Lung (tissue), 12 donors: ENCODE results near the gene PDZRN4. TPM values are rescaled to one million over a fixed set of nuclear protein-coding genes. Genes with fewer than 3 reads are reported as not detected.

Source experiments
- ATAC-seq: fragments of 200-7000 bp; cut with Tn5 transposase; one replicate; pipeline ENCODE4 v1.9.1; 2020; ENCODE audit warnings: moderate number of reproducible peaks; ENCODE audit not compliant: insufficient read depth, low FRiP score
- DNase-seq, 3 donors: peaks; one replicate each; pipeline ENCODE4 v3.0.0-alpha.2; 2013 to 2017
- H3K27ac ChIP-seq, 2 donors: one replicate each; pipeline ENCODE4 v1.5.1; 2013; ENCODE audit warnings: mild to moderate bottlenecking in 2 of 2, moderate library complexity in 2 of 2, control low read depth in 1 of 2, inconsistent platforms in 1 of 2, low read depth in 1 of 2, low read length in 1 of 2
- H3K27me3 ChIP-seq, 3 donors: one replicate each; pipeline ENCODE4 v1.5.1; 2013; ENCODE audit warnings: low read length in 2 of 3; ENCODE audit not compliant: control insufficient read depth in 3 of 3, insufficient read depth in 3 of 3
- H3K36me3 ChIP-seq, 4 donors: one replicate each; pipeline ENCODE4 v1.5.1; 2013; ENCODE audit warnings: low read length in 4 of 4, mild to moderate bottlenecking in 1 of 4, moderate library complexity in 1 of 4; ENCODE audit not compliant: control insufficient read depth in 4 of 4, insufficient read depth in 4 of 4
- H3K4me1 ChIP-seq, 5 donors: one replicate each; pipeline ENCODE4 v1.5.1; 2013; ENCODE audit warnings: low read length in 5 of 5, mild to moderate bottlenecking in 2 of 5, moderate library complexity in 1 of 5; ENCODE audit not compliant: control insufficient read depth in 5 of 5, insufficient read depth in 5 of 5
- H3K4me3 ChIP-seq: one replicate; pipeline ENCODE4 v1.5.1; 2013; ENCODE audit warnings: mild to moderate bottlenecking, control low read depth, moderate library complexity
- H3K9ac ChIP-seq, 2 donors: one replicate each; pipeline ENCODE4 v1.5.1; 2013; ENCODE audit warnings: low read length in 2 of 2, control low read depth in 1 of 2; ENCODE audit not compliant: insufficient read depth in 1 of 2
- H3K9me3 ChIP-seq, 4 donors: one replicate each; pipeline ENCODE4 v1.5.1; 2013; ENCODE audit warnings: low read length in 3 of 4, mild to moderate bottlenecking in 1 of 4, moderate library complexity in 1 of 4; ENCODE audit not compliant: control insufficient read depth in 4 of 4, insufficient read depth in 3 of 4
- WGBS, 2 donors: extraction: QIAGEN DNeasy Blood & Tissue Kit; methylation state at CpG; one replicate each; pipeline ENCODE4 v1.1.7; 2013; 5-methylcytosine and 5-hydroxymethylcytosine counted together
- polyA plus RNA-seq, 2 donors: library from polyadenylated mRNA; stranded (reverse); fragments of 200-250 nt; gene quantifications; one replicate each; pipeline ENCODE4 v1.2.1, GENCODE V29; 2013
- total RNA-seq, 2 donors: library from RNA; depleted of rRNA in 1 of 2; stranded (reverse); fragments of >200 nt in 1 of 2; gene quantifications; one replicate each; pipeline ENCODE4 v1.2.1, GENCODE V29; 2014 to 2021
- TF ChIP-seq, protein P1 (sequence below): IDR thresholded peaks from 2 replicates; pipeline ENCODE4 v1.5.1; 2012; ENCODE audit warnings: mild to moderate bottlenecking; ENCODE audit errors: control extremely low read depth, extremely low read depth
- donor health status: control.
- donor health status: control.
- donor health status: Bipolar disorder and iron deficiency.
- donor health status: healthy.
- donor health status: DM: yes; HTN: yes; CAD: no.

PDZRN4 gene
- total and polyA plus RNA-seq, 4 donors, result 0.05 to 0.54 (median 0.32) TPM

DNA sequence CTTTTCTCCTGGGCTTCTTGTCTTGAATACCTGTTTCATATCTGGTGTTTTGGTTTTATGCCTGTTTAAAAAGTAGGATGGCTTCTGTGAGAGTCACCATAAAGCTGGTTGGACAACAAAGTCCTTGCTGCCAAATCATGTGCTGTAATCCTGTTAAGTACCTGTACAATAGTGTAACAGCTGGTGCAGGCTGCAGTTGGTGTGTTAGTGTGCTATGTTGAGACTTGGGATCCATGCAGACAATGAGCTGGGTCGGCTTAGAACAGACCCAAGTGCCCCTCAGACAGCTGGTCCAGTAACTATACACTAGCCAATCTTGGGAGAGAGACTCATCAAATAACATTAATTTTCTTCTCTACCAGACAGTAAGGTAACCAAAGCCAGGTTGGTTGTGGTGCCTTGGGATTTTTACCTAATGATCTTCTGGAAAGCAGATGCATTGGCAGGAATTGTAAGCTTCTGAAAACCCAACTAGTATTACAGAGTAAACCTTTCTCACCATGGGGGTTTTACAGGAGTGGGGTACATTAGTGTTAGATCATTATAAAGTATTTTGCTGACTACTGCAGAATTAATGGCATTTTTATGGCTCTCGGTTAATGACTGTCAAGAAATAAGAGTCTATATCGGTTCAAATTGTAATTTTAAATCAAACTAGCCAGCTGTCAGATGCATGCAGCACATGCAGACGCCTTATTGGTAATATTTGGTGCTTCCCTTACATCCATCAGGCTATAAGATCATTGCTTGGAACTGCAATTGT, 231.2 kb downstream of the PDZRN4 start:
- DNase-seq (no peak), ATAC-seq (no peak)
- Histone ChIP-seq H3K27me3 (no peaks in the 10 kb centered on the region), H3K9me3 (no peaks in the 10 kb centered on the region), H3K27ac (no peak overlapping the region), H3K4me1 (no peaks in the 10 kb centered on the region), H3K4me3 (no peak overlapping the region), H3K9ac (no peak overlapping the region), H3K36me3 (no peaks in the 10 kb centered on the region)
- TF ChIP-seq, protein P1, sequence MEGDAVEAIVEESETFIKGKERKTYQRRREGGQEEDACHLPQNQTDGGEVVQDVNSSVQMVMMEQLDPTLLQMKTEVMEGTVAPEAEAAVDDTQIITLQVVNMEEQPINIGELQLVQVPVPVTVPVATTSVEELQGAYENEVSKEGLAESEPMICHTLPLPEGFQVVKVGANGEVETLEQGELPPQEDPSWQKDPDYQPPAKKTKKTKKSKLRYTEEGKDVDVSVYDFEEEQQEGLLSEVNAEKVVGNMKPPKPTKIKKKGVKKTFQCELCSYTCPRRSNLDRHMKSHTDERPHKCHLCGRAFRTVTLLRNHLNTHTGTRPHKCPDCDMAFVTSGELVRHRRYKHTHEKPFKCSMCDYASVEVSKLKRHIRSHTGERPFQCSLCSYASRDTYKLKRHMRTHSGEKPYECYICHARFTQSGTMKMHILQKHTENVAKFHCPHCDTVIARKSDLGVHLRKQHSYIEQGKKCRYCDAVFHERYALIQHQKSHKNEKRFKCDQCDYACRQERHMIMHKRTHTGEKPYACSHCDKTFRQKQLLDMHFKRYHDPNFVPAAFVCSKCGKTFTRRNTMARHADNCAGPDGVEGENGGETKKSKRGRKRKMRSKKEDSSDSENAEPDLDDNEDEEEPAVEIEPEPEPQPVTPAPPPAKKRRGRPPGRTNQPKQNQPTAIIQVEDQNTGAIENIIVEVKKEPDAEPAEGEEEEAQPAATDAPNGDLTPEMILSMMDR, result no peak
- whole genome bisulfite sequencing, 2 donors, result 88% methylated on average over 4 of the region's 4 CpGs

DNA sequence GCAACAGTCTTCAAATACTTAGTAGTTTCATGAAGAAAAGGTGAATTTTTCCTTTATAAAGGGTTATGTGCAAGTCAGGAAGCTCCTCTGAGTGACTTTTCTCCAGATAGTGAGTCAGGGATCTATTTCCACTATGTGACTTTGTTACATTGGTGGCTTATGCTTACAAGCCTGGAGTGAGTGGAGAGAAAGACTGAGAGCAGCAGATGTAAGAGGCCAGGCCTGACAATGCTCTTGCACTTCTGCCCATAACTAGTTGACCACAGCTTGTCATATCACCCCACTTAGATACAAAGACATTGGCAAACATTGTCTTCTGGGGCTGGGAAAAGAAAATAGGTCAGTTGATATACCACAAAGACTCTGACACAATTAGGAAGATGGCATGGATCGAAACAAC, 236.5 kb downstream of the PDZRN4 start:
- ATAC-seq, result no peak

DNA sequence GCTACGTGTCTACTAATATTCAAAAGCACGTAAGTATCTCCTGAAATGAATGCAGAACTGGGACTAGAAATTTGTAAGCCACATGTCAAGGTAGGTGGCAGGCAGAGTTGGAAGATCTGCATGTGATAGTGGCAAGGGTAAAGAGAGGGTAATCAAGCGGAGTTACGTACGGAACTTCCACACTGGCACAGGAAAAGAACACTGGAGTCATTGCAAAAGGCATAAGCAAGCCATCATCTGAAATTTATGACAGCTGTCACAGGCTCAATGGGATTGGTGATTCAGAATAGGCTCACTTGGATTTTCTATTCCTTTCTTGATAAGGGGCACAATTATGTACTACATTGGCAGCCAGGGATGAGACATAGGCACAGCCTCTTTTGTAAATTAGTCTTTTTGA, 245.3 kb downstream of the PDZRN4 start:
- Histone ChIP-seq H3K9ac (no peak overlapping the region), H3K4me3 (no peak overlapping the region), H3K36me3 (no peaks in the 10 kb centered on the region), H3K27me3 (no peaks in the 10 kb centered on the region), H3K9me3 (no peaks in the 10 kb centered on the region), H3K4me1 (no peaks in the 10 kb centered on the region), H3K27ac (no peak overlapping the region)
- TF ChIP-seq, protein P1, result no peak
- DNase-seq, result no peak
- 89 to 92% methylated on average over 5 of the region's 5 CpGs for WGBS, 2 donors
- no peak for ATAC-seq

More for the DNA sequence above, 236.5 kb downstream of the PDZRN4 start:
- H3K27ac ChIP-seq, result no peak overlapping the region
- no peaks in the 10 kb centered on the region for H3K36me3 ChIP-seq
- no peak overlapping the region for H3K4me3 ChIP-seq
- WGBS, 2 donors, result 91 to 98% methylated on average over 1 of the region's 1 CpG
- TF ChIP-seq, protein P1, result no peak
- no peaks in the 10 kb centered on the region for H3K4me1 ChIP-seq
- no peak overlapping the region for H3K9ac ChIP-seq
- no peaks in the 10 kb centered on the region for H3K9me3 ChIP-seq
- H3K27me3 ChIP-seq, result no peaks in the 10 kb centered on the region
- no peak for DNase-seq

DNA sequence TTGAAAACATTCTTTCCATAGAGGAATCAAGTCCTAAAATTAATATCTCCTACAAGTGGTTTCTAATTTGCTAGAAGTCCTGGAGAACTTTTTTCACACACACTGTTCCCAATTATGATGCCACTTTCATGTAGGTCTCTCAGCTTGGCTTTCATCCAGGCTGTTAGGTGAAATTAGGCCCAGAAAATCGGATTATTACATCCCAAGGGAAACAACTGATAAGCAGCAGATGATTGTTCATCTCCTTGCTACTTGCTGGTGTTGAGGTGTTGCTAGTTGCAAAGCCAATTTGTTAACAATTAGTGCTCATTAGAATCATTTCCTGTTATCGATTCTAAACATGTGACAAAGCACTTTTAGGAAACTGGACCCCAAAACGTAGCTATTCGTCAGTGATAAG, 248.0 kb downstream of the PDZRN4 start:
- Histone ChIP-seq H3K27ac (no peak overlapping the region), H3K4me3 (no peak overlapping the region), H3K27me3 (no peaks in the 10 kb centered on the region), H3K4me1 (no peaks in the 10 kb centered on the region), H3K36me3 (no peaks in the 10 kb centered on the region), H3K9ac (no peak overlapping the region), H3K9me3 (no peaks in the 10 kb centered on the region)
- ATAC-seq (no peak), DNase-seq (no peak)
- TF ChIP-seq, protein P1, result no peak
- 58 to 73% methylated on average over 4 of the region's 4 CpGs for WGBS, 2 donors
